22Rv1 (cell line): Measurements from ENCODE around the gene USP54.

Experiments
- CTCF ChIP-seq: fragments of 450-650 bp; IDR thresholded peaks from 2 replicates; pipeline ENCODE4 v1.5.1; 2017; ENCODE audit warnings: mild to moderate bottlenecking
- ZFX ChIP-seq: fragments of 450-650 bp; IDR thresholded peaks from 2 replicates; pipeline ENCODE4 v1.6.1; 2017; ENCODE audit warnings: antibody characterized with exemption, borderline replicate concordance

DNA sequence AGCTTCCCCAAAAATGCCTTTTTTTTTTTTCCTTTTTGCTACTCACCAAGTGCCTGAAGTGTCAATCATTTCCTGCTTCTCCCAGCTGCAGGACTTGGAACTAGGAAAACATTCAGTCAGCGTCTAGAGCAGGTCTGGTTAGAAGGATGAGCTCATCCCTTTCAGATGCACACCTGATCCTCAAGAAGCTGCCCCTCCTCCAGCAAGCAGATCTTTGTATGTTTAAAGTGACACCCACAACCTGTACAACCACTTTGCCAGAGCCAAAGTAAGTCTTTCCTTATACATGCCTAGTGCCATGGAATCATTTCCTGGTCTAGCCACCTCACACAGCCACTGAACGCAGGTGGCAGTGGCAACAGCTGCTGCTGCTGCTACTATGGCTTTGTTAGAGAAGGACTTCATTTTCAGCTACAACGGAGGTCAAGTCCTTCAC lies 10.4 kb upstream of the USP54 start:
- TF ChIP-seq CTCF (no peak), ZFX (no peak)
